Measurements from ENCODE around the gene PLCD3. TPM values are rescaled to one million over a fixed set of nuclear protein-coding genes. Genes with fewer than 3 reads are reported as not detected.

PLCD3 gene
- total RNA-seq, 1 donor from 2014 or later, result 1.4 TPM

- Mint-ChIP-seq H3K9me3 (no peaks in the 10 kb centered on the region), H3K4me1 (peaks cover 25% of the 10 kb centered on the region), H3K4me3 (no peak overlapping the region), H3K36me3 (ENCODE audit: low read depth) (peaks cover 57% of the 10 kb centered on the region), H3K27ac (peak overlapping the region; percentile 79), H3K27me3 (no peaks in the 10 kb centered on the region)
- ChIA-PET POLR2A (interaction anchor here (0.6 to 1.6 kb wide), 3 partner anchors 14 to 179 kb away, joined by 3 to 5 read pairs (median 5); partner anchors contain the start of gene EFTUD2), CTCF (interaction anchor here (1.4 kb wide), 1 partner anchor 21 kb away, joined by 3 read pairs; no protein-coding TSS in a partner anchor)
- no peak for TF ChIP-seq CTCF (IDR thresholded peaks at IDR 0.05)
- DNase-seq (no peak), ATAC-seq (ENCODE audit: low read depth) (peak; percentile 78)
- intact Hi-C loops (cut with micrococcal nuclease), result loop anchor here (2.0 kb wide), 1 partner anchor 17 kb away; the partner anchor contains the start of gene NMT1
Measured at GRCh38 chr17:45077643-45078042, 54.7 kb downstream of the PLCD3 start.

GRCh38 chr17:45073414-45074070, 58.8 kb downstream of the PLCD3 start:
- no peak for ATAC-seq (ENCODE audit: low read depth)
- no peak overlapping the region for H3K27ac Mint-ChIP-seq
- no peak for DNase-seq
- CTCF ChIA-PET, result interaction anchor here (0.7 to 1.3 kb wide), 2 partner anchors 18 to 26 kb away, joined by 4 read pairs; no protein-coding TSS in a partner anchor
- POLR2A ChIA-PET, result interaction anchor here (0.6 to 1.1 kb wide), 2 partner anchors 12 to 38 kb away, joined by 3 read pairs; partner anchors contain the start of gene NMT1
- H3K36me3 Mint-ChIP-seq (ENCODE audit: low read depth), result peaks cover 52% of the 10 kb centered on the region
- H3K27me3 Mint-ChIP-seq, result no peaks in the 10 kb centered on the region
- intact Hi-C loops (cut with micrococcal nuclease), result no loop called here
- peaks cover 24% of the 10 kb centered on the region for H3K4me1 Mint-ChIP-seq
- TF ChIP-seq CTCF (IDR thresholded peaks at IDR 0.05), result no peak
- no peak overlapping the region for H3K4me3 Mint-ChIP-seq
- no peaks in the 10 kb centered on the region for H3K9me3 Mint-ChIP-seq

- no peaks in the 10 kb centered on the region for H3K9me3 Mint-ChIP-seq
- TF ChIP-seq CTCF (IDR thresholded peaks at IDR 0.05), result no peak
- POLR2A ChIA-PET, result no interaction called here
Measured at GRCh38 chr17:45070809-45071208, 61.5 kb downstream of the PLCD3 start.

GRCh38 chr17:45070001-45070400, 62.3 kb downstream of the PLCD3 start:
- TF ChIP-seq CTCF (IDR thresholded peaks at IDR 0.05), result no peak
- intact Hi-C loops (cut with micrococcal nuclease), result no loop called here
- ChIA-PET CTCF (no interaction called here), POLR2A (no interaction called here)
- DNase-seq, result no peak
- Mint-ChIP-seq H3K9me3 (no peaks in the 10 kb centered on the region), H3K4me1 (peaks cover 13% of the 10 kb centered on the region), H3K27ac (no peak overlapping the region), H3K27me3 (no peaks in the 10 kb centered on the region), H3K36me3 (ENCODE audit: low read depth) (peaks cover 52% of the 10 kb centered on the region), H3K4me3 (no peak overlapping the region)
- no peak for ATAC-seq (ENCODE audit: low read depth)

More at GRCh38 chr17:45070809-45071208, 61.5 kb downstream of the PLCD3 start:
- no peak overlapping the region for H3K4me3 Mint-ChIP-seq
- peaks cover 11% of the 10 kb centered on the region for H3K4me1 Mint-ChIP-seq
- CTCF ChIA-PET, result interaction anchor here (1.0 kb wide), 1 partner anchor 28 kb away, joined by 3 read pairs; no protein-coding TSS in a partner anchor
- H3K27ac Mint-ChIP-seq, result no peak overlapping the region
- no peaks in the 10 kb centered on the region for H3K27me3 Mint-ChIP-seq
- peaks cover 53% of the 10 kb centered on the region for H3K36me3 Mint-ChIP-seq (ENCODE audit: low read depth)
- no peak for DNase-seq
- no peak for ATAC-seq (ENCODE audit: low read depth)
- intact Hi-C loops (cut with micrococcal nuclease), result no loop called here

- ChIA-PET CTCF (no interaction called here), POLR2A (no interaction called here)
- Mint-ChIP-seq H3K36me3 (ENCODE audit: low read depth) (peaks cover 41% of the 10 kb centered on the region), H3K27ac (no peak overlapping the region), H3K4me3 (no peak overlapping the region), H3K4me1 (peaks cover 28% of the 10 kb centered on the region), H3K9me3 (no peaks in the 10 kb centered on the region), H3K27me3 (no peaks in the 10 kb centered on the region)
- intact Hi-C loops (cut with micrococcal nuclease), result no loop called here
- no peak for ATAC-seq (ENCODE audit: low read depth)
- no peak for TF ChIP-seq CTCF (IDR thresholded peaks at IDR 0.05)
- DNase-seq, result no peak
Measured at GRCh38 chr17:45067637-45068036, 64.7 kb downstream of the PLCD3 start.
